ENCODE data around the gene ITGB5. TPM values are rescaled to one million over a fixed set of nuclear protein-coding genes. Genes with fewer than 3 reads are reported as not detected.

ITGB5 gene
- polyA plus RNA-seq, 2 of the 4 experiments (the other 2 are of a cell fraction), result 201 to 260 TPM

DNA sequence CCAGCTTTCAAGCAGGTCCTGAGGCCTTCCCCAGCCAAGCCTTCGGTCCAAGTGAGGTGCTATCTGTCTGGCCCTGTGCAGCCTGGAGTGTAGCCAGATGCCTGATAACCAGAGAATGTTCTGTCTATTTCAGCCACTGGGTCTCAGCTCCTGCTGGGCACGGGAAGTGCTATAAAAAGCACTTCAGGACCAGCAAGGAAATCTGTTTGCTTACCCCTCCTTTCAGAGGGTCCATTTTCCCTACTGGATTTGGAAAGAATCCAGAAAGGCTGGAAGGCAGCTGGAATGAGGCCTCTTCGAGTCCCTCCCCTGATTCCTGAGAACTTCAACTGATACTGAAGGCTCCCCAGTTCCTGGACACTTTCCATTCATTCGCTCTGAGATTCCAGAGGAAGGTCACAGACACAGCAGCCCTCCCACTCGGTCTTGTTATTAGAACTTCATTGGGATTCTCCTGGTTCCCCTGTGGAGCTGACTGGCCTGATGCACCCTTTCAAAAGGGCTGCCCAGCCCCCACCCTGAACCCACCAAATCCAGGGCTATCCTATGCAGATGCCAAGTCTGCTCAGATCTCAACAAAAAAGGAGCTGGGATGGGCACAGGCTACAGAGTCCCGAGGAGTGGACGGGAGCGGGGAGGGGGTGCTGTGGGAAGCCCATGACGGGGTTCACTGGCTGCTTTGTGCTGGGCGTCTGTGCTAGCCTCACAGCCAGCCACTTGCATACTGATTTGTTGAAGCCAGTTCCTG, 86.5 kb downstream of the ITGB5 start (continued):
- TF ChIP-seq, protein P1, sequence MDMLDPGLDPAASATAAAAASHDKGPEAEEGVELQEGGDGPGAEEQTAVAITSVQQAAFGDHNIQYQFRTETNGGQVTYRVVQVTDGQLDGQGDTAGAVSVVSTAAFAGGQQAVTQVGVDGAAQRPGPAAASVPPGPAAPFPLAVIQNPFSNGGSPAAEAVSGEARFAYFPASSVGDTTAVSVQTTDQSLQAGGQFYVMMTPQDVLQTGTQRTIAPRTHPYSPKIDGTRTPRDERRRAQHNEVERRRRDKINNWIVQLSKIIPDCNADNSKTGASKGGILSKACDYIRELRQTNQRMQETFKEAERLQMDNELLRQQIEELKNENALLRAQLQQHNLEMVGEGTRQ (IDR thresholded peaks at IDR 0.05), result no peak
- TF ChIP-seq RCOR1 (IDR thresholded peaks at IDR 0.05; ENCODE audit: low read depth, low read length) (no peak), JUN (IDR thresholded peaks at IDR 0.05) (no peak), SMC3 (IDR thresholded peaks at IDR 0.05) (no peak), PHF8 (IDR thresholded peaks at IDR 0.05; ENCODE audit: borderline replicate concordance, low read depth) (no peak), EHF (CRISPR knock-in tag; IDR thresholded peaks at IDR 0.05) (no peak), CEBPB (IDR thresholded peaks at IDR 0.05) (no peak), NR3C1 (IDR thresholded peaks at IDR 0.05) (no peak), SREBF2 (IDR thresholded peaks at IDR 0.05) (no peak), NFE2L2 (conservative IDR thresholded peaks at IDR 0.05; ENCODE audit: low read length) (no peak), JUNB (IDR thresholded peaks at IDR 0.05) (no peak), HOXB5 (CRISPR knock-in tag; IDR thresholded peaks at IDR 0.05) (no peak)
- TF ChIP-seq, protein P2, sequence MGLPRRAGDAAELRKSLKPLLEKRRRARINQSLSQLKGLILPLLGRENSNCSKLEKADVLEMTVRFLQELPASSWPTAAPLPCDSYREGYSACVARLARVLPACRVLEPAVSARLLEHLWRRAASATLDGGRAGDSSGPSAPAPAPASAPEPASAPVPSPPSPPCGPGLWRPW (IDR thresholded peaks at IDR 0.05), result no peak

DNA sequence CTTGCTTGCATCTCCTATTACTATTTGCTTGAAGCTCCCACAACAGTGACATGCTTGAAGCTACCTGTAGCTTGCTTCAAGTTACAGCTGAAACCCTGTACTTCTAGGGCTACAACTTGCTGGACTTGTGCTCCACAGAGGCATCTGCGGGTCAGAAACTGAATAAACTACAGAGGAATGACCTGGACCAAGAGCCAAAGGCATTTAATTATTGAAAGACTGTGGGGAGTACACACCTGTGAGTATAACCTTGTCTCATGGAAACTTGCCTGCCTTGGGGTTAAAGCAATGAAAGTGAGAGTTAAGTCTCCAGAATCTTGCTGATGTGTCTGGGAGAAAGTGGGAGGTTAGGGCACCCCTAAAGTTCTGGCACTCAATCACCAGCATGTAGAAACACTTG, 87.1 kb downstream of the ITGB5 start:
- ChIA-PET CTCF (interaction anchor here (0.7 to 7.7 kb wide), 3 partner anchors 13 to 101 kb away, joined by 3 to 48 read pairs (median 21); no protein-coding TSS in a partner anchor), POLR2A (interaction anchor here (1.2 kb wide), 1 partner anchor 13 kb away, joined by 3 read pairs; no protein-coding TSS in a partner anchor)
- FAIRE-seq (no peak), ATAC-seq (no peak; a peak in 2 of 6 replicates), DNase-seq (ENCODE audit: low read depth in 1 of 2, low spot score in 1 of 2) (no peak)
- TF ChIP-seq POLR2AphosphoS2 (conservative IDR thresholded peaks at IDR 0.05; ENCODE audit: low read length), result no peak
- TF ChIP-seq TP53 (CRISPR knock-in tag; IDR thresholded peaks at IDR 0.05), result no peak
- no peak for TF ChIP-seq MYC (IDR thresholded peaks at IDR 0.05; ENCODE audit: borderline replicate concordance, low read length)
- no peak for TF ChIP-seq KDM1A (IDR thresholded peaks at IDR 0.05; ENCODE audit: low read depth)
- TF ChIP-seq EHF (CRISPR knock-in tag; IDR thresholded peaks at IDR 0.05), result no peak
- no peak for TF ChIP-seq PHF8 (IDR thresholded peaks at IDR 0.05; ENCODE audit: borderline replicate concordance, low read depth)
- no peak for TF ChIP-seq NFE2L2 (conservative IDR thresholded peaks at IDR 0.05; ENCODE audit: low read length)
- H3K4me3 ChIP-seq, result no peak overlapping the region
- peak overlapping the region; percentile 14 to 67; a peak in 4 of 6 replicates for H3K27ac ChIP-seq
- H3K4me1 ChIP-seq, result peaks cover 18% of the 10 kb centered on the region
- no peaks in the 10 kb centered on the region for H3K9me3 ChIP-seq
- 75% methylated on average over 1 of the region's 1 CpG for WGBS (ENCODE audit: missing lambda C conversion rate)
- no peak overlapping the region for H3K4me2 ChIP-seq

DNA sequence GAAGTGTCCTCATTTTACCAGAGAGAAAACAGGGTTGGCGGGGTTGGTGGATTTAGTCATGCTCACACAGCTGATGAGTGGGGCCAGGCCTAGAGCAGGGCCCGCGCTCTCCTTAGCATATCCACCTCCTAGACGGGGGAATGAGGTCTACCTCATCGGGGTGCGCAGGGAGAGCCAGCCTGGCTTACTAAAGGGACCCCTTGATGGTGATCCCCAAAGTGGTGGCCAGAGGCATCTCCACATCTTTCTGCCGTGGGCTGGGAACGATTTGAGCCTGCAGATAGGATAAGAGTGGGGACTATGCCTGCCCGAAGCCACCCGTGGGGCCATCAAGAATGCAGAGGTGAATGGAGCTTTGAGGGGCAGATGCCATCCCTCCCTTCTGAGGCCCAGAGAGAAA, 87.5 kb downstream of the ITGB5 start:
- Histone ChIP-seq H3K27ac (peak overlapping the region in 1 of 2 experiments; percentile 67; a peak in 3 of 6 replicates), H3K9me3 (no peaks in the 10 kb centered on the region), H3K4me2 (no peak overlapping the region), H3K4me3 (no peak overlapping the region), H3K4me1 (peaks cover 20% of the 10 kb centered on the region)
- DNase-seq (ENCODE audit: low read depth in 1 of 2, low spot score in 1 of 2), result no peak
- 93% methylated on average over 10 of the region's 10 CpGs for WGBS (ENCODE audit: missing lambda C conversion rate)
- no peak for FAIRE-seq
- ATAC-seq, result 0 out of 6 replicates have a peak, but pooled peaks of 1 of the 2 experiments have one; percentile 4
- TF ChIP-seq KDM5A (IDR thresholded peaks at IDR 0.05) (no peak), HOXB13 (CRISPR knock-in tag; IDR thresholded peaks at IDR 0.05; ENCODE audit: low read depth) (no peak), ZC3H11A (IDR thresholded peaks at IDR 0.05) (no peak), SMC3 (IDR thresholded peaks at IDR 0.05) (no peak), FOSB (CRISPR knock-in tag; IDR thresholded peaks at IDR 0.05) (no peak), HEYL (CRISPR knock-in tag; IDR thresholded peaks at IDR 0.05) (no peak), HOXA7 (CRISPR knock-in tag; IDR thresholded peaks at IDR 0.05) (no peak), CBX8 (IDR thresholded peaks at IDR 0.05) (no peak), BHLHE40 (IDR thresholded peaks at IDR 0.05; ENCODE audit: low read depth, low read length) (no peak), NFE2L2 (conservative IDR thresholded peaks at IDR 0.05; ENCODE audit: low read length) (no peak), FOXS1 (CRISPR knock-in tag; IDR thresholded peaks at IDR 0.05) (no peak)
- TF ChIP-seq, protein P3, sequence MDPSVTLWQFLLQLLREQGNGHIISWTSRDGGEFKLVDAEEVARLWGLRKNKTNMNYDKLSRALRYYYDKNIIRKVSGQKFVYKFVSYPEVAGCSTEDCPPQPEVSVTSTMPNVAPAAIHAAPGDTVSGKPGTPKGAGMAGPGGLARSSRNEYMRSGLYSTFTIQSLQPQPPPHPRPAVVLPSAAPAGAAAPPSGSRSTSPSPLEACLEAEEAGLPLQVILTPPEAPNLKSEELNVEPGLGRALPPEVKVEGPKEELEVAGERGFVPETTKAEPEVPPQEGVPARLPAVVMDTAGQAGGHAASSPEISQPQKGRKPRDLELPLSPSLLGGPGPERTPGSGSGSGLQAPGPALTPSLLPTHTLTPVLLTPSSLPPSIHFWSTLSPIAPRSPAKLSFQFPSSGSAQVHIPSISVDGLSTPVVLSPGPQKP (IDR thresholded peaks at IDR 0.05; ENCODE audit: low read depth, low read length), result no peak
- TF ChIP-seq, protein P2 (IDR thresholded peaks at IDR 0.05), result no peak
- TF ChIP-seq, protein P4, sequence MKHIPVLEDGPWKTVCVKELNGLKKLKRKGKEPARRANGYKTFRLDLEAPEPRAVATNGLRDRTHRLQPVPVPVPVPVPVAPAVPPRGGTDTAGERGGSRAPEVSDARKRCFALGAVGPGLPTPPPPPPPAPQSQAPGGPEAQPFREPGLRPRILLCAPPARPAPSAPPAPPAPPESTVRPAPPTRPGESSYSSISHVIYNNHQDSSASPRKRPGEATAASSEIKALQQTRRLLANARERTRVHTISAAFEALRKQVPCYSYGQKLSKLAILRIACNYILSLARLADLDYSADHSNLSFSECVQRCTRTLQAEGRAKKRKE (CRISPR knock-in tag; IDR thresholded peaks at IDR 0.05; ENCODE audit: low read depth), result no peak
- ChIA-PET POLR2A (interaction anchor here (1.2 kb wide), 1 partner anchor 13 kb away, joined by 3 read pairs; no protein-coding TSS in a partner anchor), CTCF (interaction anchor here (0.7 to 7.7 kb wide), 3 partner anchors 13 to 102 kb away, joined by 3 to 48 read pairs (median 21); no protein-coding TSS in a partner anchor)
